Hematopoietic multipotent progenitor cell treated with erythropoietin and hydrocortisone succinate and interleukin-3 and kit ligand, for 15 days (in vitro differentiated cells): ENCODE results near the gene HELB.

Experiments used
- DNase-seq: peaks from one replicate; pipeline ENCODE4 v3.0.0-alpha.2; 2015; ENCODE audit warnings: low spot score

The HELB gene

GRCh38 chr12:66301944-66302826 is at the start of gene HELB:
HELB (plus strand) TSS chr12:66302493; CDS start chr12:66302604, 111 bp downstream.
- peak; percentile 98 for DNase-seq

- DNase-seq = no peak
These were observed 49.5 kb upstream of the HELB start for GRCh38 chr12:66252771-66253170.

DNA sequence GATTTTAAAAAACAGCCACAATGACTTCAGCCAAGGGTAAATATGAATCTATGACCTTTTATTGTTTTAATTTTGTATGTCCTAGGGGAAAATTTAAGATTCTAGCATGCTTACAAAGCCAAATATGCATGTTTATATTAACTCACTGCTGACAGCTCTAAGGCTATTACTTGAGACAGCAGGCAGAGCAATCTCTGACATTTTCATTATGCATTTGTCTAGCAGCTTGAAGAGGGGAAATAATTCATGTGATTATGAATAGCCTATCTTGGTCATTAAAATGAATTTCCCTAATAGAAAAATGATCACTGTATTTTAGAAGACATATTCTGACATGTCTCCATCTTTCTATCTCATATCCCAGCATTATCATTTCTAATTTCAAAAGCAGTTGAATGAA is 46.6 kb upstream of the HELB start:
- DNase-seq = no peak

DNA sequence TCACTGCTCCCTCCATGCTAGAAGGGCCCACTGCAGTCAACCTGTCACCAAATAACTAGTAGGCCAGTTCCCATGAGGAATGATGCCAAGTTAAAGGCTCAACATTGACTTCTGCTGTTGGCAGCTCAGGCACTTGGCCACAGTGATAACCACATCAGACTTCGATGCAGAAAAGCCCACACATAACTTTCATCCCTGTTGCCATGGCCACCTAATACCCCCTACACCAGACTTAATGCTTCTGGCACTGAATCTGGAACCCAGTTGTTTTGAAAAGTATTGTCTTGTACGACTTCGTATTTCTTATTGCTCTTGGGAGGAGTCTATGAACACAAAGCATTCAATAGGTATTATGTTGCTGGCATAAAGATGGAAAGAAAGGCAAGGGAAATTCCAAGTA is 44.3 kb upstream of the HELB start:
- DNase-seq = no peak

DNA sequence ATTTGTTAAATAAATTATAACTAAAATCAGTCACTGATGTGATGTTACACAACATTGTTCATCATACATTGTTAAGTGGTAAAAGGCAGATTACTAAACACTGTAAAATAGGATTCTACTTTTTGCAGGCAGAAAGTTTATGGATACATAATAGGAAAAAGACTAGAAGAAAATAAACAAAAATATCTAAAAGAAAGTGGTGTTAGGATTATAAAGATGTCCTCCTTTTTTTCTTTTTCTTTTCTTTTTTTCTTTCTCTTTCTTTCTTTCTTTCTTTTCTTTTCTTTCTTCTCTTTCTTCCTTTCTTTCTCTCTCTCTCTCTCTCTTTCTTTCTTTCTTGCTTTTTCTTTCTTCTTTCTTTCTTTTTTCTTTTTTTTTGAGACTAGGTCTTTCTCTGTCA is 39.6 kb upstream of the HELB start:
- DNase-seq = no peak

DNA sequence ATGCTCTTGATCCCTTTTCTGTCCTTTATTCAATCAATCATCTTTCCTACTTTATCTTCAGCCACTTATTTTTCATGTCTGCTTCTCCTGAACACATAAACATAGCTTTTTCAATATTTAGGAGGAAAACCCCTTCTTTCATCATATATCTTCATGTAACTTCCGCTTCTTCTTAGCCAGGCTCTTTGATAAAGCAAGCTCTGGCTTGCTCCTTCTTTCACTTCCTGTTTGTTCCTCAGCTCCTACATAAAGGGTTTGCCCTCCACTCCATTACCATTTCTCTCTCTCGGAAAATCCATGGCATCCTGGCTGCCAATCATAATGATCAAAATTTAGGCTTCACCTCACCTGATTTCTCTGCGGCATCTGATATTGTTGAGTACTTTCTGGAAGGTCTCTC is 33.7 kb upstream of the HELB start:
- DNase-seq = no peak

GRCh38 chr12:66269142-66269541 is 33.2 kb upstream of the HELB start:
- no peak for DNase-seq

DNA sequence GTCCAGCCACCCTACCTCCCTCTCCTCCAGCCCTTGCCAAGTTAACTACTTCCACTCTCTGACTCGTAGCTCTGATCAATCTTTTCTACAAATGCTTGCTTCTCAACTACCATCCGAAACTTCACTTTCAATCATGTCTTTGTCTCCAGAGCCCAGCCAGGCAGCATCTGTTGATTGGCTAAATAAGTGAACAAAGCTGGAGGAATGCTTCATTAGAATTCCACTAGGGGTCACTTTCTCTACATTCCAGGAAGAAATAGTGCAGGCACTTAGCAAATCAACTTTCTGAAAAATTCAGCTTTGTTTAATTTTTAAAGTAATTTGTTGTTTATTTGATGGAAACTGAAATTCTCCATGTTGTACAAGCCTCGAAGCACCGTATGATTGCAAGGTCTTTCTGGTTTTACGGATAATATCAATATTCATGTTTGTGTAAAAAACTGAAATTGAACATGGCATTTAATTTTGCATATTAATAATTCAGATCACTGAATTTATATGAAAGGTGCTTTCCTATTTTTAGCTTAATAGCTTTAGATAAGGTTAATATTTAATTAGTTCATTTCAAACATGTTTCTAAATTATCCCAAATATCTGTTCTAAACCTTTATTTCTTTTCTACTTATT is 32.4 kb upstream of the HELB start:
- DNase-seq = peak; percentile 60

- no peak for DNase-seq
These were observed 31.7 kb upstream of the HELB start for GRCh38 chr12:66270613-66271012.

DNA sequence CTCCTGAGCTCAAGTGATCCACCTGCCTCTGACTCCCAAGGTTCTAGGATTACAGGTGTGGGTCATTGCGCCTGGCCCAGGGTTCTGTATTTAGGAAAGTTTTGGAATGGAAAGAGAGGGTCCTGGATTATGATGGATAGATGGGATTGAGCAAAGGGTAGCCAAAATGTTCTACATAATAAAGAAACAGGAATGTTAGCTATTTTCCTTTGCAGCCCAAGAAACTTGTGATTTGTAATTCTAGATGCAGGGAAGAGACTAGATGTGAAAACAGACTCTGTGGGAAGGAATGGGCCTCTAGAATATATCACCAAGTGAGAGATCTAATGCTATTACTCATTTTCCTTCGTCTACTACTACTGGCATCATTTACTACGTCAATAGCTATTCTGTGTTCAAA is 29.6 kb upstream of the HELB start:
- DNase-seq = no peak

DNA sequence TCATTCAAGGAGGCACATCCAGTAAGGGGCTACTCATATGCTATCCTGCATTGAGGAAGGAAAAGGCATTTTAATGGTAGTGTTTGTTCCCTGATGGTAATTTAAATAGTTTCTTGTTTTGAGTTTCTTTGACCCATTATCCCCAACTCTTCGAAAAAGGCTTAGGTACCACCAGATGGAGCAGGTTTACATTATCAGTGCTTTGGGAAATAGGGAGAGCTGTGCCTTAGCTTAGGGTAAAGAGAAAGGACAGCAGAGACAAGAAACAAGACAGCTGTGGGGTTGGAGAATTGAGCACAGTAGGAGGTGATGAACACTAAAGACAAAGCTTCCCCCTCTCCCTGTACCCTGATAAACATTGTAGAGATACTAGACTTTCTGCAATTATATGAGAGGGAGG is 29.1 kb upstream of the HELB start:
- no peak for DNase-seq

DNA sequence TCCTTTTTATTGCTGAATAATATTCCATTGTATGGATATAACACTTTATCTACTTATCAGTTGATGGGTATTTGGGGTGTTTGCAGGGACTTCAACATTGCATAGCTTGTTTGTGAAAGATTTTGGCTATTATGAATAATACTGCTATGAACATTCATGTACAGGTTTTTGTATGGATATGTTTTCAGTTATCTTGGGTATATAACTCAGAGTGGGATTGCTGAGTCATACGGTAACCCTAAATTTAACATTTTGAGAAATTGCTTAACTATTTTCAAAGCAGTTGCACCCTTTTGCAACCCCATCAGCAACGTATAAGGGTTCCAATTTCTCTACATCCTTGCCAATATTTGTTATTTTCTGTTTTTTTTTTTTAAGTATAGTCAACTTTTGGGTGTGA is 27.3 kb upstream of the HELB start:
- DNase-seq = no peak

- DNase-seq = peak; percentile 19
These were observed 23.1 kb upstream of the HELB start for GRCh38 chr12:66279123-66279712.

DNA sequence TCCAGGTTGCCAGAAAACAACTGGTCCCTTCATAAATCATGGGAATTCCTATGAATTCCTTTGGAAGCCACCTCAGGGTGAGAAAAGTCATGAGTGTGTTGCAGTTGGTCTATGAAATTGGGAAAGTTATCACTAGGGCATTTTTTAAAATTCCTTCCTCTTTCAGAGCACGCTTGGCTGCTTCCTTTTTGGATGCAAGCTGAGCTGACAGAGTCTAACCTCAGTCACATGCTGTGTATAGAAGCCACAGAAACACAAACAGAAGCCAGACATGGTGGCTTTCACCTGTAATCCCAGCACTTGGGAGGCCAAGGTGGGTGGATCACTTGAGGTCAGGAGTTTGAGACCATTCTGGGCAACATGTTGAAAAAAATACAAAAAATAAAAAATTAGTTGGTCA is 21.7 kb upstream of the HELB start:
- no peak for DNase-seq

- no peak for DNase-seq
These were observed 20.0 kb upstream of the HELB start for GRCh38 chr12:66282244-66282643.

GRCh38 chr12:66287275-66287674 is 15.0 kb upstream of the HELB start:
- no peak for DNase-seq

DNA sequence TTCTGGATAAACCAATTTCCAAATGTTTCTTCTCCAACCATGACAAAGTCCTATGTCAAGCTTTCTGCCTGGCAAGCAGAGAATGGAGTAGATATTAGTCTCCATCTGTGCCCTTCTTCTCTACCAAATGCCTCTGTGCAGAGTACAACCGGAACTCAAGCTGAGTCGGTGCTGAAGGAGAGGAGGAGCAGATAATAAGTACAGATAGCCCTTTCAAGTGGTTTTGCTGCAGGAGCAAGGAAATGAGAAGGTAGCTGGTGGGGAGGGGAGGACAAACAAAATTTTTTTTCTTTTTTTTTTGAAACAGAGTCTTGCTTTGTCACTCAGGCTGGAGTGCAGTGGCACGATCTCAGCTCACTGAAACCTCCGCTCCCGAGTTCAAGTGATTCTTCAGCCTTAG is 14.2 kb upstream of the HELB start:
- DNase-seq = no peak

DNA sequence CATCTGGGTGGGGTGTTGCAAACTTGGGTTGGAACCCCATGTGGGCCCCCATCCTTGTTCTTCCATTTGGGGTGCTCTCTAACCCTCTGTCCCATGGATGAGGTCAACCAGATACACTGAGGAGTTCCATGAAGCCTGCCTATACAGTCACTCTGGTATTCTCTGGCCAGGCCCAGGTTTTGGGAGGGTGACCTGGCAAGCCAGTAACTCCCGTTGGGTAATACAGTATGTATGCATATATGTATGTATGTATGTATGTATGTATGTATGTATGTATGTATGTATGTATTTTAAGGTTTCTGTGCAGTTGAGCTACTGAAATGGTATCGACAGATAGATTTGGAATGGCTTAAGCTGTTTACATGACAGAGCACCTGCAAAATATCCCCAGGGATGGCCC is 12.8 kb upstream of the HELB start:
- DNase-seq = no peak

- no peak for DNase-seq
These were observed 11.5 kb upstream of the HELB start for GRCh38 chr12:66290716-66291200.

GRCh38 chr12:66296176-66296683 is 6.1 kb upstream of the HELB start:
- DNase-seq = no peak

- DNase-seq = no peak
These were observed 5.2 kb upstream of the HELB start for GRCh38 chr12:66297080-66297479.

DNA sequence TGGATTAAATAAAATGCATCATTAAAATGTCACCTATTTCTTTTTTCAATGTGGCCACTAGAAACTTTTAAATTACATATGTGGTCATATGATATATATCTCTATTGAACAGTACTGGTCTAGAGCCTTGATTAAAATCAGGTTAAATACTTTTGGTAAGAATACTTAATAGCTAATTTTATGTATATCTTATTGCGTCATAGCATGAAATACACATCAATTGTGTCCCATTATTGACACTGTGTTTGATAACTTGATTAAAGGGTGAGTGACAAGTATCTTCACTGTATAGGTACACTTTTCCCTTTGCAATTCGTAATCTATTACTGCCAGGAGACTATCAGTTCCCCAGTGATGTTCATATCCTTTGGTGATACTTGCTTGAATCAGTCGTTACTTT is 4.4 kb upstream of the HELB start:
- no peak for DNase-seq

DNA sequence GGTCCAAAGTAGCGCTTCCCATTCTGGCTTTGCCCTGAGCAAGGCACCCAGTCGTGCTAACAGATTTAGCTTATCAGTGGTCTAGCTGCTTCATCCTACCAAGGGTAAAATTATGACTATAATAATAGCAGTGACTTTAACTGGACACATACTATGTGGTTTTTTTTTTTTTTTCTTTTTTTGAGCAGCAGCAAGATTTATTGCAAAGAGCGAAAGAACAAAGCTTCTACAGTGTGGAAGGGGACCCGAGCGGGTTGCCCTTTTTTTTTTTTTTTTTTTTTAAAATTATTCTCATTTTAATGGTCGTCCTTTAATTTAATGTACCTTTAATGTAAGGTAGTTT is 505 bp downstream of the HELB start:
- no peak for DNase-seq
